Mesodermal cell (in vitro differentiated cells): ENCODE data around the gene TLL2. TPM values are rescaled to one million over a fixed set of nuclear protein-coding genes. Genes with fewer than 3 reads are reported as not detected.
A peak's percentile ranks its signal among the peaks of the same experiment; 100 is the strongest.
"Not testable (repeated sequence)": the region's sequence is repeated elsewhere in the genome, so short reads cannot be mapped to it uniquely, and the experiment has no call there.

Experiments used
- H3K27ac ChIP-seq: 2 replicates; pipeline ENCODE4 v1.7.0; 2013; ENCODE audit warnings: mild to moderate bottlenecking, low read depth, low read length, moderate library complexity; ENCODE audit not compliant: severe bottlenecking
- H3K36me3 ChIP-seq: 2 replicates; pipeline ENCODE4 v1.7.1; 2013; ENCODE audit warnings: mild to moderate bottlenecking, low read length, moderate library complexity; ENCODE audit not compliant: control insufficient read depth, insufficient read depth
- H3K4me1 ChIP-seq: one replicate; pipeline ENCODE4 v1.7.1; 2013; ENCODE audit warnings: mild to moderate bottlenecking, low read length; ENCODE audit not compliant: insufficient read depth, control insufficient read depth, poor library complexity, severe bottlenecking
- H3K4me3 ChIP-seq: 2 replicates; pipeline ENCODE4 v1.7.0; 2013; ENCODE audit warnings: low read length, control low read depth, mild to moderate bottlenecking; ENCODE audit not compliant: insufficient read depth, poor library complexity, severe bottlenecking; ENCODE audit errors: extremely low read depth
- H3K9me3 ChIP-seq: 2 replicates; pipeline ENCODE4 v1.7.1; 2013; ENCODE audit warnings: mild to moderate bottlenecking, low read length, moderate library complexity; ENCODE audit not compliant: control insufficient read depth
- WGBS, 2 experiments: methylation state at CpG; one replicate each; pipeline ENCODE4 v1.1.5; 2013; ENCODE audit warnings: missing lambda C conversion rate in 2 of 2; ENCODE audit not compliant: insufficient coverage in 2 of 2; 5-methylcytosine and 5-hydroxymethylcytosine counted together
- polyA plus RNA-seq, 2 experiments: library from polyadenylated mRNA; stranded (reverse); fragments of 50-300 nt; gene quantifications; one replicate each; pipeline ENCODE4 v1.2.3, GENCODE V29; 2013

Gene TLL2
- 0.07 TPM for polyA plus RNA-seq (2013, experiment 1 of 2)
- polyA plus RNA-seq (2013, experiment 2 of 2) = 0.05 TPM

GRCh38 chr10:96513698-96514561 is at the start of gene TLL2:
Gene TLL2 (minus strand): TSS chr10:96513926. CDS start chr10:96513685, 241 bp downstream.
- Histone ChIP-seq H3K9me3 (no peaks in the 10 kb centered on the region), H3K27ac (peak within 1 kb of the TSS; percentile 41), H3K4me3 (peak within 1 kb of the TSS; percentile 44), H3K4me1 (peaks cover 18% of the 10 kb centered on the region), H3K36me3 (no peaks in the 10 kb centered on the region)
- 2% methylated on average over 57 to 58 of the region's 68 CpGs for WGBS, 2 experiments

- H3K9me3 ChIP-seq = no peaks in the 10 kb centered on the region
- peaks cover 79% of the 10 kb centered on the region for H3K36me3 ChIP-seq
- no CpG with 5 or more reads among the region's 3 CpGs for WGBS, 2 experiments
Measured at GRCh38 chr10:96560966-96561887, 47.5 kb upstream of the TLL2 start.

GRCh38 chr10:96560489-96560888 is 46.8 kb upstream of the TLL2 start:
- H3K27ac ChIP-seq = no peak overlapping the region
- H3K4me3 ChIP-seq = no peak overlapping the region
- H3K4me1 ChIP-seq = no peaks in the 10 kb centered on the region
- no peaks in the 10 kb centered on the region for H3K9me3 ChIP-seq
- 100% methylated on average over 1 of the region's 2 CpGs for WGBS, 2 experiments
- peaks cover 82% of the 10 kb centered on the region for H3K36me3 ChIP-seq

More at GRCh38 chr10:96560966-96561887, 47.5 kb upstream of the TLL2 start:
- Histone ChIP-seq H3K4me3 (no peak overlapping the region), H3K27ac (no peak overlapping the region), H3K4me1 (no peaks in the 10 kb centered on the region)

GRCh38 chr10:96556003-96556402 is 42.3 kb upstream of the TLL2 start:
- Histone ChIP-seq H3K36me3 (peaks cover 87% of the 10 kb centered on the region), H3K4me1 (peaks cover 4% of the 10 kb centered on the region), H3K9me3 (no peaks in the 10 kb centered on the region), H3K4me3 (no peak overlapping the region), H3K27ac (no peak overlapping the region)
- WGBS, 2 experiments = 75 to 80% methylated on average over 1 of the region's 1 CpG

GRCh38 chr10:96555330-96555729 is 41.6 kb upstream of the TLL2 start:
- 90 to 100% methylated on average over 1 to 2 of the region's 3 CpGs for WGBS, 2 experiments
- H3K36me3 ChIP-seq = peaks cover 83% of the 10 kb centered on the region
- H3K9me3 ChIP-seq = no peaks in the 10 kb centered on the region
- H3K27ac ChIP-seq = no peak overlapping the region
- no peak overlapping the region for H3K4me3 ChIP-seq
- H3K4me1 ChIP-seq = peaks cover 4% of the 10 kb centered on the region

GRCh38 chr10:96548589-96548988 is 34.9 kb upstream of the TLL2 start:
- 100% methylated on average over 2 of the region's 5 CpGs; no CpG with 5 or more reads in 1 of the 2 experiments for WGBS, 2 experiments
- Histone ChIP-seq H3K9me3 (no peaks in the 10 kb centered on the region), H3K4me3 (no peak overlapping the region), H3K36me3 (peaks cover 80% of the 10 kb centered on the region), H3K4me1 (no peaks in the 10 kb centered on the region), H3K27ac (no peak overlapping the region)

GRCh38 chr10:96545558-96545957 is 31.8 kb upstream of the TLL2 start:
- not testable (repeated sequence) for H3K4me1 ChIP-seq, H3K4me3 ChIP-seq, H3K27ac ChIP-seq, H3K9me3 ChIP-seq
- WGBS, 2 experiments = 95% methylated on average over 8 to 9 of the region's 10 CpGs
- H3K36me3 ChIP-seq = peaks cover 84% of the 10 kb centered on the region

- no peaks in the 10 kb centered on the region for H3K9me3 ChIP-seq
- no peaks in the 10 kb centered on the region for H3K4me1 ChIP-seq
- WGBS, 2 experiments = 100% methylated on average over 2 of the region's 2 CpGs; no CpG with 5 or more reads in 1 of the 2 experiments
- peaks cover 74% of the 10 kb centered on the region for H3K36me3 ChIP-seq
- no peak overlapping the region for H3K4me3 ChIP-seq
- H3K27ac ChIP-seq = no peak overlapping the region
Measured at GRCh38 chr10:96541921-96542320, 28.2 kb upstream of the TLL2 start.

- H3K4me3 ChIP-seq = no peak overlapping the region
- peaks cover 58% of the 10 kb centered on the region for H3K36me3 ChIP-seq
- no peak overlapping the region for H3K27ac ChIP-seq
- 100% methylated on average over 1 to 2 of the region's 3 CpGs for WGBS, 2 experiments
- H3K9me3 ChIP-seq = no peaks in the 10 kb centered on the region
- no peaks in the 10 kb centered on the region for H3K4me1 ChIP-seq
Measured at GRCh38 chr10:96540240-96540639, 26.5 kb upstream of the TLL2 start.

- Histone ChIP-seq H3K4me3 (no peak overlapping the region), H3K36me3 (peaks cover 43% of the 10 kb centered on the region), H3K4me1 (no peaks in the 10 kb centered on the region), H3K9me3 (no peaks in the 10 kb centered on the region), H3K27ac (no peak overlapping the region)
- WGBS, 2 experiments = no CpG with 5 or more reads among the region's 1 CpG
Measured at GRCh38 chr10:96538683-96539082, 25.0 kb upstream of the TLL2 start.
